Activated CD4-positive, CD25-positive, alpha-beta regulatory T cell treated with anti-CD3 and anti-CD28 coated beads, Interleukin-2, amount 50 U/mL, for 24 hours (primary cell): ENCODE data around the gene TRIM44.
"Not testable (repeated sequence)": the region's sequence is repeated elsewhere in the genome, so short reads cannot be mapped to it uniquely, and the experiment has no call there.

ENCODE experiments used
- ATAC-seq, 2 donors: fragments of 150-1000 bp; cut with Tn5 transposase; one replicate each; pipeline ENCODE4 v1.10.0; 2021; ENCODE audit warnings: mild to moderate bottlenecking in 1 of 2, moderate library complexity in 1 of 2

Gene TRIM44

GRCh38 chr11:35761899-35762298 lies 99.3 kb downstream of the TRIM44 start:
- no peak for ATAC-seq

GRCh38 chr11:35763301-35763700 lies 100.7 kb downstream of the TRIM44 start:
- ATAC-seq, result no peak

GRCh38 chr11:35763765-35764164 lies 101.2 kb downstream of the TRIM44 start:
- no peak for ATAC-seq

GRCh38 chr11:35764417-35764816 lies 101.8 kb downstream of the TRIM44 start:
- ATAC-seq, result no peak

- ATAC-seq, result no peak
These were observed 102.6 kb downstream of the TRIM44 start for GRCh38 chr11:35765211-35765610.

- no peak for ATAC-seq
These were observed 104.1 kb downstream of the TRIM44 start for GRCh38 chr11:35766651-35767050.

GRCh38 chr11:35770425-35770824 lies 107.8 kb downstream of the TRIM44 start:
- ATAC-seq, result not testable (repeated sequence)

- no peak for ATAC-seq
These were observed 109.1 kb downstream of the TRIM44 start for GRCh38 chr11:35771722-35772121.

- not testable (repeated sequence) for ATAC-seq
These were observed 114.7 kb downstream of the TRIM44 start for GRCh38 chr11:35777241-35777640.

GRCh38 chr11:35778943-35779342 lies 116.4 kb downstream of the TRIM44 start:
- ATAC-seq, result not testable (repeated sequence)

GRCh38 chr11:35779409-35779808 lies 116.8 kb downstream of the TRIM44 start:
- ATAC-seq, result no peak

- no peak for ATAC-seq
These were observed 118.6 kb downstream of the TRIM44 start for GRCh38 chr11:35780951-35781860.

GRCh38 chr11:35781861-35782470 lies 119.4 kb downstream of the TRIM44 start:
- ATAC-seq, result no peak

GRCh38 chr11:35783809-35784208 lies 121.2 kb downstream of the TRIM44 start:
- no peak for ATAC-seq

GRCh38 chr11:35784699-35785098 lies 122.1 kb downstream of the TRIM44 start:
- ATAC-seq, result peak in 1 of 2 donors; percentile 36

GRCh38 chr11:35785287-35786167 lies 123.0 kb downstream of the TRIM44 start:
- ATAC-seq, result peak; percentile 46 to 49

GRCh38 chr11:35786188-35786587 lies 123.6 kb downstream of the TRIM44 start:
- no peak for ATAC-seq

GRCh38 chr11:35787013-35787504 lies 124.5 kb downstream of the TRIM44 start:
- ATAC-seq, result no peak

- no peak for ATAC-seq
These were observed 125.1 kb downstream of the TRIM44 start for GRCh38 chr11:35787626-35788025.

- no peak for ATAC-seq
These were observed 128.7 kb downstream of the TRIM44 start for GRCh38 chr11:35791088-35791958.

GRCh38 chr11:35792148-35792845 lies 129.7 kb downstream of the TRIM44 start:
- no peak for ATAC-seq
